ENCODE data around the gene LELP1. TPM values are rescaled to one million over a fixed set of nuclear protein-coding genes. Genes with fewer than 3 reads are reported as not detected.

LELP1 gene
- total RNA-seq, 1 experiment from 2014 or later, result not detected

- H3K36me3 Mint-ChIP-seq (ENCODE audit: insufficient read depth in 1 of 3, low read depth in 3 of 3), result no peaks in the 10 kb centered on the region
- Histone ChIP-seq H2AK5ac (ENCODE audit: insufficient read length, low read length) (no peak overlapping the region), H2BK15ac (ENCODE audit: low read depth, low read length) (no peak overlapping the region), H4K8ac (replicated peaks; ENCODE audit: insufficient read length, low read depth, low read length) (no peak overlapping the region), H2BK120ac (ENCODE audit: low read depth, low read length, poor library complexity, severe bottlenecking) (no peak overlapping the region), H3K79me2 (ENCODE audit: insufficient read depth, low read length) (no peaks in the 10 kb centered on the region), H3K4me2 (ENCODE audit: insufficient read depth, insufficient read length, low read length) (no peak overlapping the region), H3K23ac (ENCODE audit: insufficient read length, low read depth, low read length) (no peak overlapping the region), H3K23me2 (ENCODE audit: insufficient read length, low read depth, low read length, poor library complexity, severe bottlenecking) (no peaks in the 10 kb centered on the region), H3K27me3 (ENCODE audit: insufficient read depth, low read length) (no peaks in the 10 kb centered on the region), H2BK12ac (ENCODE audit: insufficient read length, low read depth, low read length) (no peak overlapping the region), H2BK20ac (ENCODE audit: low read depth, low read length, poor library complexity, severe bottlenecking) (no peak overlapping the region), H4K20me1 (ENCODE audit: control insufficient read depth, insufficient read depth, insufficient read length) (no peaks in the 10 kb centered on the region), H3K14ac (ENCODE audit: insufficient read depth, low read length) (no peak overlapping the region), H3K56ac (ENCODE audit: insufficient read length, low read depth, low read length) (no peak overlapping the region), H3K18ac (ENCODE audit: insufficient read length, low read depth, low read length) (no peak overlapping the region), H3K4ac (ENCODE audit: low read depth, low read length) (no peak overlapping the region), H4K91ac (ENCODE audit: insufficient read length, low read depth, low read length) (no peak overlapping the region), H3K4me1 (ENCODE audit: insufficient read depth, low read length) (no peaks in the 10 kb centered on the region), H4K5ac (ENCODE audit: insufficient read length, low read depth, low read length) (no peak overlapping the region), H2BK5ac (ENCODE audit: insufficient read length, low read length) (no peak overlapping the region), H3T11ph (ENCODE audit: low read length) (no peak overlapping the region), H3K27ac (ENCODE audit: insufficient read length, low read depth, low read length) (no peak overlapping the region), H2AFZ (ENCODE audit: low read length) (no peak overlapping the region), H3K9me3 (ENCODE audit: control insufficient read depth, low read depth, low read length) (no peaks in the 10 kb centered on the region), H3K9ac (ENCODE audit: extremely low read depth, insufficient read length, low read length) (no peak overlapping the region), H3K79me1 (ENCODE audit: insufficient read depth, low read depth, low read length, poor library complexity, severe bottlenecking) (no peaks in the 10 kb centered on the region)
- no peak overlapping the region for H3K4me3 Mint-ChIP-seq
- TF ChIP-seq CTCF (conservative IDR thresholded peaks at IDR 0.05), result no peak
- H3K9me3 Mint-ChIP-seq, result peaks cover 3 to 5% of the 10 kb centered on the region in 2 experiments; a peak in 4 of 5 replicates
- no peak for DNase-seq
- no peaks in the 10 kb centered on the region for H3K27me3 Mint-ChIP-seq (ENCODE audit: low read depth)
- H3K27ac Mint-ChIP-seq, result no peak overlapping the region
- H3K4me1 Mint-ChIP-seq, result no peaks in the 10 kb centered on the region
These were observed 24.3 kb upstream of the LELP1 start for GRCh38 chr1:153178922-153179321.

Data from H9 (cell line).